Liver (tissue), 9 donors: ENCODE results near the gene TXNRD2. TPM values are rescaled to one million over a fixed set of nuclear protein-coding genes. Genes with fewer than 3 reads are reported as not detected.

Source experiments
- DNase-seq: peaks from one replicate; pipeline ENCODE4 v3.0.0-alpha.2; 2017; ENCODE audit warnings: low spot score
- H3K27ac ChIP-seq, 2 donors: one replicate each; pipeline ENCODE4 v1.7.0; 2013; ENCODE audit warnings: inconsistent platforms in 2 of 2, low read length in 2 of 2, control low read depth in 1 of 2, low read depth in 1 of 2, mild to moderate bottlenecking in 1 of 2
- H3K27me3 ChIP-seq, 4 donors: one replicate each; pipeline versions ENCODE4 v1.6.1 to v1.7.0; 2013; ENCODE audit warnings: low read length in 3 of 4, inconsistent platforms in 1 of 4, mild to moderate bottlenecking in 1 of 4, moderate library complexity in 1 of 4; ENCODE audit not compliant: control insufficient read depth in 4 of 4, insufficient read depth in 4 of 4
- H3K36me3 ChIP-seq, 4 donors: one replicate each; pipeline versions ENCODE4 v1.6.1 to v1.7.0; 2013; ENCODE audit warnings: low read length in 3 of 4, mild to moderate bottlenecking in 3 of 4, low read depth in 1 of 4, moderate library complexity in 1 of 4; ENCODE audit not compliant: control insufficient read depth in 4 of 4, insufficient read depth in 3 of 4
- H3K4me1 ChIP-seq, 4 donors: one replicate each; pipeline versions ENCODE4 v1.6.1 to v1.7.0; 2013; ENCODE audit warnings: low read length in 3 of 4, mild to moderate bottlenecking in 3 of 4, moderate library complexity in 1 of 4; ENCODE audit not compliant: control insufficient read depth in 4 of 4, insufficient read depth in 4 of 4
- H3K4me3 ChIP-seq, 3 donors: one replicate each; pipeline versions ENCODE4 v1.6.1 to v1.7.0; 2013; ENCODE audit warnings: low read length in 3 of 3, control low read depth in 1 of 3, low read depth in 1 of 3, mild to moderate bottlenecking in 1 of 3
- H3K9ac ChIP-seq, 2 donors: one replicate each; pipeline ENCODE4 v1.7.0; 2013; ENCODE audit warnings: low read length in 2 of 2, mild to moderate bottlenecking in 2 of 2, moderate library complexity in 2 of 2, control low read depth in 1 of 2, low read depth in 1 of 2
- H3K9me3 ChIP-seq, 4 donors: one replicate each; pipeline versions ENCODE4 v1.6.1 to v1.7.0; 2013; ENCODE audit warnings: low read length in 3 of 4; ENCODE audit not compliant: control insufficient read depth in 4 of 4
- CTCF ChIP-seq: fragments of 150-350 bp; IDR thresholded peaks from 2 replicates; pipeline ENCODE4 v1.5.1; 2017; ENCODE audit warnings: improper control_type of control experiment, low read depth, low read length; ENCODE audit not compliant: missing input control
- FOXA2 ChIP-seq: IDR thresholded peaks from 2 replicates; pipeline ENCODE4 v1.6.1; 2016; ENCODE audit warnings: antibody characterized with exemption
- GABPA ChIP-seq, 2 donors: IDR thresholded peaks in 1 of 2; conservative IDR thresholded peaks in 1 of 2; 2 replicates each; pipeline ENCODE4 v1.6.1; 2016; ENCODE audit warnings: antibody characterized with exemption in 2 of 2, mild to moderate bottlenecking in 1 of 2, moderate library complexity in 1 of 2
- HNF4A ChIP-seq, 2 donors: conservative IDR thresholded peaks; 2 replicates each; pipeline ENCODE4 v1.6.1; 2016; ENCODE audit warnings: antibody characterized with exemption in 2 of 2, mild to moderate bottlenecking in 2 of 2
- HNF4G ChIP-seq: IDR thresholded peaks from 2 replicates; pipeline ENCODE4 v1.6.1; 2016; ENCODE audit warnings: antibody characterized with exemption
- JUND ChIP-seq, 2 donors: IDR thresholded peaks; 2 replicates each; pipeline ENCODE4 v1.6.1; 2016; ENCODE audit warnings: antibody characterized with exemption in 2 of 2
- NR2F2 ChIP-seq: IDR thresholded peaks from 2 replicates; pipeline ENCODE4 v1.6.1; 2016; ENCODE audit warnings: antibody characterized with exemption
- RAD21 ChIP-seq, 2 donors: IDR thresholded peaks; 2 replicates each; pipeline ENCODE4 v1.6.1; 2016; ENCODE audit warnings: antibody characterized with exemption in 2 of 2, mild to moderate bottlenecking in 2 of 2
- RXRA ChIP-seq, 2 donors: IDR thresholded peaks; 2 replicates each; pipeline ENCODE4 v1.6.1; 2017 to 2018; ENCODE audit warnings: antibody characterized with exemption in 2 of 2, mild to moderate bottlenecking in 1 of 2
- SP1 ChIP-seq: IDR thresholded peaks from 2 replicates; pipeline ENCODE4 v1.6.1; 2018; ENCODE audit warnings: antibody characterized with exemption, mild to moderate bottlenecking
- TAF1 ChIP-seq: conservative IDR thresholded peaks from 2 replicates; pipeline ENCODE4 v1.6.1; 2016; ENCODE audit warnings: antibody characterized with exemption, mild to moderate bottlenecking
- YY1 ChIP-seq: IDR thresholded peaks from 2 replicates; pipeline ENCODE4 v1.6.1; 2016; ENCODE audit warnings: antibody characterized with exemption, mild to moderate bottlenecking
- ZBTB33 ChIP-seq: IDR thresholded peaks from 2 replicates; pipeline ENCODE4 v1.6.1; 2016; ENCODE audit warnings: antibody characterized with exemption
- WGBS: extraction: QIAGEN DNeasy Blood & Tissue Kit; methylation state at CpG from one replicate; pipeline ENCODE4 v1.1.7; 2013; 5-methylcytosine and 5-hydroxymethylcytosine counted together
- polyA plus RNA-seq, 2 donors: library from polyadenylated mRNA; stranded (reverse) in 1 of 2; unstranded in 1 of 2; fragments of 200-250 nt in 1 of 2; fragments of >200 nt in 1 of 2; fragmentation: Nextera tagmentation in 1 of 2; extraction: Ambion mirVana in 1 of 2; gene quantifications; one replicate each; pipeline versions ENCODE4 v1.2.1 to v1.2.3, GENCODE V29; 2013 to 2015
- total RNA-seq, 2 donors: library from RNA; depleted of rRNA; stranded (reverse); fragments of >200 nt; gene quantifications; one replicate each; pipeline ENCODE4 v1.2.3, GENCODE V29; 2014
- TF ChIP-seq, protein P1 (sequence below): IDR thresholded peaks from 2 replicates; pipeline ENCODE4 v1.6.1; 2016; ENCODE audit warnings: antibody characterized with exemption, mild to moderate bottlenecking
- TF ChIP-seq, protein P2 (sequence below): IDR thresholded peaks from 2 replicates; pipeline ENCODE4 v1.6.1; 2016; ENCODE audit warnings: antibody characterized with exemption
- TF ChIP-seq, protein P3 (sequence below): IDR thresholded peaks from 2 replicates; pipeline ENCODE4 v1.6.1; 2016; ENCODE audit warnings: antibody characterized with exemption
- donor health status: healthy.
- donor health status: healthy.
- donor health status: healthy.
- donor health status: healthy.
- donor health status: healthy.

TXNRD2 gene
- total and polyA plus RNA-seq, 4 donors = 22.2 to 41.3 (median 33.6) TPM

DNA sequence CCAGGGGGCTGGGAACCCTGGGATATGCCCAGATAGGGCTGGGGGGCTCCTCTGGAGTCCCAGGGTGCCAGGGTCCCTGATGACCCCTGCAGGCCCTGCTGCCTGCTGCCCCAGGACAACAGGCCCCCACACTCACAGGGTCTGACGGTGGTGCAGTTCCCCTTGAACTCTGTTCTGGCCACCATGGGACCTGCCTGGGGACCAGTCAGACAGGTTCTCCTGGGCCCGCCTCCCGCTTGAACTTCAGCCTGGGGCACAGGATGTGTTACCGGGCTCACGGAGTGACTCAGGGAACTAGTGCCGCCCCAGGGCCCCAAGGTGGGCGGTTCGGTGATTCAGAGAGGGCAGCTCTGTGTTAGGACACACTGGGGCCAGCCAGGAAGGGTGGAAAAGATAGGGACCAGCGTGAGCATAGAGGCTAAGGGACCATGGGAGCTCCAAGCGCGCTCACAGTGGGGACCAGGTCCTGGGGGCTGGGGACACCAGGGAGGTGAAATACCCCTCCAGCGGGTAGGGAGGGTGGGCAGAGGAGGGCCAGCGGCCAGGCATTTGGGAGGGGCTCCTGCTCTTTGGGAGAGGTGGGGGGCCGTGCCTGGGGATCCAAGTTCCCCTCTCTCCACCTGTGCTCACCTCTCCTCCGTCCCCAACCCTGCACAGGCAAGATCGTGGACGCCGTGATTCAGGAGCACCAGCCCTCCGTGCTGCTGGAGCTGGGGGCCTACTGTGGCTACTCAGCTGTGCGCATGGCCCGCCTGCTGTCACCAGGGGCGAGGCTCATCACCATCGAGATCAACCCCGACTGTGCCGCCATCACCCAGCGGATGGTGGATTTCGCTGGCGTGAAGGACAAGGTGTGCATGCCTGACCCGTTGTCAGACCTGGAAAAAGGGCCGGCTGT lies 21.5 kb upstream of the TXNRD2 start:
- Histone ChIP-seq H3K27ac (peak overlapping the region; percentile 93), H3K4me3 (peak overlapping the region; percentile 33 to 53 (median 44)), H3K27me3 (no peaks in the 10 kb centered on the region), H3K4me1 (peaks cover 26 to 69% (median 42%) of the 10 kb centered on the region in 4 donors), H3K36me3 (peaks cover 0 to 28% (median 9%) of the 10 kb centered on the region in 4 donors), H3K9me3 (no peaks in the 10 kb centered on the region), H3K9ac (peak overlapping the region; percentile 58 to 75)
- peak; percentile 61 for DNase-seq
- WGBS = 44% methylated on average over 30 of the region's 30 CpGs
- TF ChIP-seq TAF1 (no peak), GABPA (IDR thresholded peaks at IDR 0.05 in 1 of 2, conservative IDR thresholded peaks at IDR 0.05 in 1 of 2) (no peak), NR2F2 (no peak), RXRA (IDR thresholded peaks at IDR 0.05) (peak; percentile 51 to 81), HNF4G (no peak), FOXA2 (no peak), CTCF (no peak), JUND (IDR thresholded peaks at IDR 0.05) (peak in 1 of 2 donors; percentile 64), HNF4A (conservative IDR thresholded peaks at IDR 0.05) (peak; percentile 75 to 90), YY1 (peak; percentile 73), SP1 (peak; percentile 68)
- TF ChIP-seq, protein P1, sequence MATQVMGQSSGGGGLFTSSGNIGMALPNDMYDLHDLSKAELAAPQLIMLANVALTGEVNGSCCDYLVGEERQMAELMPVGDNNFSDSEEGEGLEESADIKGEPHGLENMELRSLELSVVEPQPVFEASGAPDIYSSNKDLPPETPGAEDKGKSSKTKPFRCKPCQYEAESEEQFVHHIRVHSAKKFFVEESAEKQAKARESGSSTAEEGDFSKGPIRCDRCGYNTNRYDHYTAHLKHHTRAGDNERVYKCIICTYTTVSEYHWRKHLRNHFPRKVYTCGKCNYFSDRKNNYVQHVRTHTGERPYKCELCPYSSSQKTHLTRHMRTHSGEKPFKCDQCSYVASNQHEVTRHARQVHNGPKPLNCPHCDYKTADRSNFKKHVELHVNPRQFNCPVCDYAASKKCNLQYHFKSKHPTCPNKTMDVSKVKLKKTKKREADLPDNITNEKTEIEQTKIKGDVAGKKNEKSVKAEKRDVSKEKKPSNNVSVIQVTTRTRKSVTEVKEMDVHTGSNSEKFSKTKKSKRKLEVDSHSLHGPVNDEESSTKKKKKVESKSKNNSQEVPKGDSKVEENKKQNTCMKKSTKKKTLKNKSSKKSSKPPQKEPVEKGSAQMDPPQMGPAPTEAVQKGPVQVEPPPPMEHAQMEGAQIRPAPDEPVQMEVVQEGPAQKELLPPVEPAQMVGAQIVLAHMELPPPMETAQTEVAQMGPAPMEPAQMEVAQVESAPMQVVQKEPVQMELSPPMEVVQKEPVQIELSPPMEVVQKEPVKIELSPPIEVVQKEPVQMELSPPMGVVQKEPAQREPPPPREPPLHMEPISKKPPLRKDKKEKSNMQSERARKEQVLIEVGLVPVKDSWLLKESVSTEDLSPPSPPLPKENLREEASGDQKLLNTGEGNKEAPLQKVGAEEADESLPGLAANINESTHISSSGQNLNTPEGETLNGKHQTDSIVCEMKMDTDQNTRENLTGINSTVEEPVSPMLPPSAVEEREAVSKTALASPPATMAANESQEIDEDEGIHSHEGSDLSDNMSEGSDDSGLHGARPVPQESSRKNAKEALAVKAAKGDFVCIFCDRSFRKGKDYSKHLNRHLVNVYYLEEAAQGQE = peak; percentile 42
- TF ChIP-seq, protein P2, sequence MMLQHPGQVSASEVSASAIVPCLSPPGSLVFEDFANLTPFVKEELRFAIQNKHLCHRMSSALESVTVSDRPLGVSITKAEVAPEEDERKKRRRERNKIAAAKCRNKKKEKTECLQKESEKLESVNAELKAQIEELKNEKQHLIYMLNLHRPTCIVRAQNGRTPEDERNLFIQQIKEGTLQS = no peak
- TF ChIP-seq, protein P3, sequence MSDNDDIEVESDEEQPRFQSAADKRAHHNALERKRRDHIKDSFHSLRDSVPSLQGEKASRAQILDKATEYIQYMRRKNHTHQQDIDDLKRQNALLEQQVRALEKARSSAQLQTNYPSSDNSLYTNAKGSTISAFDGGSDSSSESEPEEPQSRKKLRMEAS = no peak

- H3K9me3 ChIP-seq = no peaks in the 10 kb centered on the region
- peak; percentile 80 for DNase-seq
- H3K4me1 ChIP-seq = peaks cover 25 to 61% (median 38%) of the 10 kb centered on the region in 4 donors
- H3K27ac ChIP-seq = peak overlapping the region; percentile 93
- H3K4me3 ChIP-seq = peak overlapping the region; percentile 33 to 53 (median 44)
- WGBS = 20% methylated on average over 22 of the region's 22 CpGs
- H3K9ac ChIP-seq = peak overlapping the region; percentile 57 to 92
- peaks cover 0 to 23% (median 9%) of the 10 kb centered on the region in 4 donors for H3K36me3 ChIP-seq
- H3K27me3 ChIP-seq = no peaks in the 10 kb centered on the region
- TF ChIP-seq, protein P3 = no peak
- TF ChIP-seq NR2F2 (no peak), FOXA2 (no peak), TAF1 (no peak), GABPA (IDR thresholded peaks at IDR 0.05 in 1 of 2, conservative IDR thresholded peaks at IDR 0.05 in 1 of 2) (no peak), RAD21 (IDR thresholded peaks at IDR 0.05) (peak; percentile 70 to 82), ZBTB33 (no peak), YY1 (peak; percentile 42), CTCF (peak; percentile 64), RXRA (IDR thresholded peaks at IDR 0.05) (peak in 1 of 2 donors; percentile 30), SP1 (peak; percentile 63), JUND (IDR thresholded peaks at IDR 0.05) (no peak)
Measured at GRCh38 chr22:19962246-19962908, 20.8 kb upstream of the TXNRD2 start.
